GM12873 (cell line): Measurements from ENCODE around the gene WDR93.

Experiments
- TF ChIP-seq, protein P1 (sequence below): IDR thresholded peaks from 2 replicates; pipeline ENCODE4 v1.5.1; 2012; ENCODE audit warnings: low read depth, mild to moderate bottlenecking, moderate library complexity, low read length, control low read depth; ENCODE audit not compliant: insufficient read depth; ENCODE audit errors: missing control alignments

Gene WDR93

DNA sequence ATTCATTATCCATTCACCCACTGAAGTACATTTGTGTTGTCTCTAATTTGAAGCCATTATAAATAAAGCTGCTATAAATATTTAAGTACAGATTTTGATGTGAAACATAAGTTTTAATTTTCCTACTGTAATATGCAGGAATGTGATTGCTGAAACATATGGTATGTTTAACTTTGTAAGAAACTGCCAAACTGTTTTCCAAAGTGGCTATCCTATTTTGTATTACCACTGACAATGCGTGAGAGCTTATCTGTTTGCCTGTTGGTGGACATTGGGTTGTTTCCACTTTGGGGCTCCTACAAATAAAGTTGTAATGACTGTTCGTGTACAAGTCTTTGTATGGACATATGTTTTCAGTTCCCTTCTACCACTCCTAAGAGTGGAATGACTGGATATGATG is 2.5 kb downstream of the WDR93 start:
- TF ChIP-seq, protein P1, sequence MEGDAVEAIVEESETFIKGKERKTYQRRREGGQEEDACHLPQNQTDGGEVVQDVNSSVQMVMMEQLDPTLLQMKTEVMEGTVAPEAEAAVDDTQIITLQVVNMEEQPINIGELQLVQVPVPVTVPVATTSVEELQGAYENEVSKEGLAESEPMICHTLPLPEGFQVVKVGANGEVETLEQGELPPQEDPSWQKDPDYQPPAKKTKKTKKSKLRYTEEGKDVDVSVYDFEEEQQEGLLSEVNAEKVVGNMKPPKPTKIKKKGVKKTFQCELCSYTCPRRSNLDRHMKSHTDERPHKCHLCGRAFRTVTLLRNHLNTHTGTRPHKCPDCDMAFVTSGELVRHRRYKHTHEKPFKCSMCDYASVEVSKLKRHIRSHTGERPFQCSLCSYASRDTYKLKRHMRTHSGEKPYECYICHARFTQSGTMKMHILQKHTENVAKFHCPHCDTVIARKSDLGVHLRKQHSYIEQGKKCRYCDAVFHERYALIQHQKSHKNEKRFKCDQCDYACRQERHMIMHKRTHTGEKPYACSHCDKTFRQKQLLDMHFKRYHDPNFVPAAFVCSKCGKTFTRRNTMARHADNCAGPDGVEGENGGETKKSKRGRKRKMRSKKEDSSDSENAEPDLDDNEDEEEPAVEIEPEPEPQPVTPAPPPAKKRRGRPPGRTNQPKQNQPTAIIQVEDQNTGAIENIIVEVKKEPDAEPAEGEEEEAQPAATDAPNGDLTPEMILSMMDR = no peak

GRCh38 chr15:89693696-89694095 is 3.1 kb downstream of the WDR93 start:
- TF ChIP-seq, protein P1 = no peak

- TF ChIP-seq, protein P1 = no peak
Observed at GRCh38 chr15:89695198-89695597, 4.6 kb downstream of the WDR93 start.

- TF ChIP-seq, protein P1 = no peak
Observed at GRCh38 chr15:89704411-89704810, 13.8 kb downstream of the WDR93 start.

DNA sequence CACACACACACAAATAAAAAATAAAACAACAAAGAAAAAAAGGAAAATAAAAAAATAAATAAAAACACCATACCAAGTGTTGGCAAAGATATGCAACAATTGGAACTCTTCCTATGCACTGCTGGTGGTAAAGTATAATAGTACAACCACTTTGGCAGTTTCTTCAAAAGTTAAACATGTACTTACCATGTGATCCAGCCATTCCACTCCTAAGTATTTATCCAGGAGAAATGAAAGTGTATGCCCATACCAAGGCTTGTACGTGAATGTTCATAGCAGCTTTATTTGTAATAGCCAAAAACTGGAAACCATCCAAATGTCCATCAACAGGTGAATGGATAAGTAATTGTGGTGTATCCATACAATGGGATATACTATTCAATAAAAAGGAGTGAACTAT is 17.0 kb downstream of the WDR93 start:
- TF ChIP-seq, protein P1 = no peak

GRCh38 chr15:89714775-89715174 is 24.2 kb downstream of the WDR93 start:
- TF ChIP-seq, protein P1 = no peak

DNA sequence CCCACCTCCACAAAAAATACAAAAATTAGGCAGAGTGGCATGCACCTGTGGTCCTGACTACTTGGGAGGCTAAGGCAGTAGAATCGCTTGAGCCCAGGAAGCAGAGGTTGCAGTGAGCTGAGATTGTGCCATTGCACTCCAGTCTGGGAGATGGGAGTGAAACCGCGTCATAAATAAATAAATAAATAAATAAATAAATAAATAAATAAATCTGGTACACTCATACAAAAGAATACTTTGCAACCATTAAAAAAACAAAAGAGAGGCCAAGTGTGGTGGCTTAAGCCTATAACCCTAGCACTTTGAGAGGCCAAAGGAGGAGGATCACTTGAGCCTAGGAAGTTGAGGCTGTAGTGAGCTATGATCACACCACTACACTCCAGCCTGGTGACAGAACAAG is 32.4 kb downstream of the WDR93 start:
- TF ChIP-seq, protein P1 = no peak
